Measurements from ENCODE around the gene PLXNB1. TPM values are rescaled to one million over a fixed set of nuclear protein-coding genes. Genes with fewer than 3 reads are reported as not detected.

Gene PLXNB1
- total and polyA plus RNA-seq, 2 of the 13 experiments (the other 11 are each of a cell fraction or from before 2014, with no cell fraction given): 86.0 to 143 TPM

DNA sequence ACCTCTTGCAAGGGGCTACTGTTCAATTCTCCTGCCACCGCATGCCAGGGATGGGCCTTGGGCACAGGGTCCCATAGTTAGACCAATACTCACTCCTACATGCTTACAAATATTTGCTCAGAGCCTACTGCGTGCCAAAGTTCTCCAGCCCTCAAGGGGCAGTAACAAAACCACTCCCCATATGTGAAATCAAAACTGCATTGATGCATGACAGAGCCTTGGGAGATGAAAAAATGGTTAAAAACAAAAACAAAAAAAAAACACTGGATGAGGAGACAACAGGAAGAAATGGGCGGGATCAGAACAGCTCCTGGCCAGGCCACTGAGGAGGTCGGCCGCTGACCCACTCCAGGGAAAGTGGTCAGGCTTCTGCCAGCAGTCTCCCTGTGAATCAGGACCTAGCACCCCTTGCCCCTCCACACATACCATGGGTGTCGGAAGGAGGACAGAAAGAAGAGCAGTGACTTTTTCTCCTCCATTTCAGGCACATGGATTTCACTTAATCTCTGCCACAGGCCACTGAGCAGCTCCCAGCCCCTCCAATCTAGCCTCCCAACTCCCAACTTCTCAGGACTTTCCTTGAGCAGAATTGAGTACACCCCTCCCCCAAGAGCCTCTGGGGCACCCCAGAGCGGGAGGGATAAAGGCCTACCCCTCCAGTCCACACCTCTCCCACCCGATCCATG, 2.8 kb downstream of the PLXNB1 start (continued):
- TF ChIP-seq, protein P1, sequence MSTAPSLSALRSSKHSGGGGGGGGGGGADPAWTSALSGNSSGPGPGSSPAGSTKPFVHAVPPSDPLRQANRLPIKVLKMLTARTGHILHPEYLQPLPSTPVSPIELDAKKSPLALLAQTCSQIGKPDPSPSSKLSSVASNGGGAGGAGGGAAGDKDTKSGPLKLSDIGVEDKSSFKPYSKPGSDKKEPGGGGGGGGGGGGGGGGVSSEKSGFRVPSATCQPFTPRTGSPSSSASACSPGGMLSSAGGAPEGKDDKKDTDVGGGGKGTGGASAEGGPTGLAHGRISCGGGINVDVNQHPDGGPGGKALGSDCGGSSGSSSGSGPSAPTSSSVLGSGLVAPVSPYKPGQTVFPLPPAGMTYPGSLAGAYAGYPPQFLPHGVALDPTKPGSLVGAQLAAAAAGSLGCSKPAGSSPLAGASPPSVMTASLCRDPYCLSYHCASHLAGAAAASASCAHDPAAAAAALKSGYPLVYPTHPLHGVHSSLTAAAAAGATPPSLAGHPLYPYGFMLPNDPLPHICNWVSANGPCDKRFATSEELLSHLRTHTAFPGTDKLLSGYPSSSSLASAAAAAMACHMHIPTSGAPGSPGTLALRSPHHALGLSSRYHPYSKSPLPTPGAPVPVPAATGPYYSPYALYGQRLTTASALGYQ (CRISPR knock-in tag; IDR thresholded peaks at IDR 0.05): no peak
- no peak for TF ChIP-seq ZNF510 (CRISPR knock-in tag; IDR thresholded peaks at IDR 0.05; ENCODE audit: low read depth)
- TF ChIP-seq RFXANK (CRISPR knock-in tag; IDR thresholded peaks at IDR 0.05): no peak
- TF ChIP-seq, protein P2, sequence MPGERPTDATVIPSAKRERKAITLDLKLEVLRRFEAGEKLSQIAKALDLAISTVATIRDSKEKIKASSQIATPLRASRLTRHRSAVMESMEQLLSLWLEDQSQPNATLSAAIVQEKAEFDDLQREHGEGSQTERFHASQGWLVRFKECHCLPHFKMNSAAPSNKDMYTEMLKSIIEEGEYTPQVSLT (CRISPR knock-in tag; IDR thresholded peaks at IDR 0.05; ENCODE audit: borderline replicate concordance, low read depth): 0 out of 2 replicates have a peak, but pooled peaks have one; percentile 42
- no peak for TF ChIP-seq SOX13 (IDR thresholded peaks at IDR 0.05)
- TF ChIP-seq SOX13 (CRISPR knock-in tag; conservative IDR thresholded peaks at IDR 0.05 in 1 of 2, IDR thresholded peaks at IDR 0.05 in 1 of 2): peak in 1 of 2 experiments; percentile 45; a peak in 1 of 4 replicates
- no peak for TF ChIP-seq ZNF619 (CRISPR knock-in tag; IDR thresholded peaks at IDR 0.05)
- TF ChIP-seq RAD51 (IDR thresholded peaks at IDR 0.05; ENCODE audit: borderline replicate concordance): no peak
- TF ChIP-seq, protein P3, sequence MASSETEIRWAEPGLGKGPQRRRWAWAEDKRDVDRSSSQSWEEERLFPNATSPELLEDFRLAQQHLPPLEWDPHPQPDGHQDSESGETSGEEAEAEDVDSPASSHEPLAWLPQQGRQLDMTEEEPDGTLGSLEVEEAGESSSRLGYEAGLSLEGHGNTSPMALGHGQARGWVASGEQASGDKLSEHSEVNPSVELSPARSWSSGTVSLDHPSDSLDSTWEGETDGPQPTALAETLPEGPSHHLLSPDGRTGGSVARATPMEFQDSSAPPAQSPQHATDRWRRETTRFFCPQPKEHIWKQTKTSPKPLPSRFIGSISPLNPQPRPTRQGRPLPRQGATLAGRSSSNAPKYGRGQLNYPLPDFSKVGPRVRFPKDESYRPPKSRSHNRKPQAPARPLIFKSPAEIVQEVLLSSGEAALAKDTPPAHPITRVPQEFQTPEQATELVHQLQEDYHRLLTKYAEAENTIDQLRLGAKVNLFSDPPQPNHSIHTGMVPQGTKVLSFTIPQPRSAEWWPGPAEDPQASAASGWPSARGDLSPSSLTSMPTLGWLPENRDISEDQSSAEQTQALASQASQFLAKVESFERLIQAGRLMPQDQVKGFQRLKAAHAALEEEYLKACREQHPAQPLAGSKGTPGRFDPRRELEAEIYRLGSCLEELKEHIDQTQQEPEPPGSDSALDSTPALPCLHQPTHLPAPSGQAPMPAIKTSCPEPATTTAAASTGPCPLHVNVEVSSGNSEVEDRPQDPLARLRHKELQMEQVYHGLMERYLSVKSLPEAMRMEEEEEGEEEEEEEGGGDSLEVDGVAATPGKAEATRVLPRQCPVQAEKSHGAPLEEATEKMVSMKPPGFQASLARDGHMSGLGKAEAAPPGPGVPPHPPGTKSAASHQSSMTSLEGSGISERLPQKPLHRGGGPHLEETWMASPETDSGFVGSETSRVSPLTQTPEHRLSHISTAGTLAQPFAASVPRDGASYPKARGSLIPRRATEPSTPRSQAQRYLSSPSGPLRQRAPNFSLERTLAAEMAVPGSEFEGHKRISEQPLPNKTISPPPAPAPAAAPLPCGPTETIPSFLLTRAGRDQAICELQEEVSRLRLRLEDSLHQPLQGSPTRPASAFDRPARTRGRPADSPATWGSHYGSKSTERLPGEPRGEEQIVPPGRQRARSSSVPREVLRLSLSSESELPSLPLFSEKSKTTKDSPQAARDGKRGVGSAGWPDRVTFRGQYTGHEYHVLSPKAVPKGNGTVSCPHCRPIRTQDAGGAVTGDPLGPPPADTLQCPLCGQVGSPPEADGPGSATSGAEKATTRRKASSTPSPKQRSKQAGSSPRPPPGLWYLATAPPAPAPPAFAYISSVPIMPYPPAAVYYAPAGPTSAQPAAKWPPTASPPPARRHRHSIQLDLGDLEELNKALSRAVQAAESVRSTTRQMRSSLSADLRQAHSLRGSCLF (CRISPR knock-in tag; IDR thresholded peaks at IDR 0.05; ENCODE audit: borderline replicate concordance): no peak
- TF ChIP-seq AGO1 (IDR thresholded peaks at IDR 0.05; ENCODE audit: low read depth, low read length, poor library complexity, severe bottlenecking): no peak
- TF ChIP-seq, protein P4, sequence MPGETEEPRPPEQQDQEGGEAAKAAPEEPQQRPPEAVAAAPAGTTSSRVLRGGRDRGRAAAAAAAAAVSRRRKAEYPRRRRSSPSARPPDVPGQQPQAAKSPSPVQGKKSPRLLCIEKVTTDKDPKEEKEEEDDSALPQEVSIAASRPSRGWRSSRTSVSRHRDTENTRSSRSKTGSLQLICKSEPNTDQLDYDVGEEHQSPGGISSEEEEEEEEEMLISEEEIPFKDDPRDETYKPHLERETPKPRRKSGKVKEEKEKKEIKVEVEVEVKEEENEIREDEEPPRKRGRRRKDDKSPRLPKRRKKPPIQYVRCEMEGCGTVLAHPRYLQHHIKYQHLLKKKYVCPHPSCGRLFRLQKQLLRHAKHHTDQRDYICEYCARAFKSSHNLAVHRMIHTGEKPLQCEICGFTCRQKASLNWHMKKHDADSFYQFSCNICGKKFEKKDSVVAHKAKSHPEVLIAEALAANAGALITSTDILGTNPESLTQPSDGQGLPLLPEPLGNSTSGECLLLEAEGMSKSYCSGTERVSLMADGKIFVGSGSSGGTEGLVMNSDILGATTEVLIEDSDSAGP (CRISPR knock-in tag; IDR thresholded peaks at IDR 0.05; ENCODE audit: borderline replicate concordance): 0 out of 2 replicates have a peak, but pooled peaks have one; percentile 5
- TF ChIP-seq, protein P5, sequence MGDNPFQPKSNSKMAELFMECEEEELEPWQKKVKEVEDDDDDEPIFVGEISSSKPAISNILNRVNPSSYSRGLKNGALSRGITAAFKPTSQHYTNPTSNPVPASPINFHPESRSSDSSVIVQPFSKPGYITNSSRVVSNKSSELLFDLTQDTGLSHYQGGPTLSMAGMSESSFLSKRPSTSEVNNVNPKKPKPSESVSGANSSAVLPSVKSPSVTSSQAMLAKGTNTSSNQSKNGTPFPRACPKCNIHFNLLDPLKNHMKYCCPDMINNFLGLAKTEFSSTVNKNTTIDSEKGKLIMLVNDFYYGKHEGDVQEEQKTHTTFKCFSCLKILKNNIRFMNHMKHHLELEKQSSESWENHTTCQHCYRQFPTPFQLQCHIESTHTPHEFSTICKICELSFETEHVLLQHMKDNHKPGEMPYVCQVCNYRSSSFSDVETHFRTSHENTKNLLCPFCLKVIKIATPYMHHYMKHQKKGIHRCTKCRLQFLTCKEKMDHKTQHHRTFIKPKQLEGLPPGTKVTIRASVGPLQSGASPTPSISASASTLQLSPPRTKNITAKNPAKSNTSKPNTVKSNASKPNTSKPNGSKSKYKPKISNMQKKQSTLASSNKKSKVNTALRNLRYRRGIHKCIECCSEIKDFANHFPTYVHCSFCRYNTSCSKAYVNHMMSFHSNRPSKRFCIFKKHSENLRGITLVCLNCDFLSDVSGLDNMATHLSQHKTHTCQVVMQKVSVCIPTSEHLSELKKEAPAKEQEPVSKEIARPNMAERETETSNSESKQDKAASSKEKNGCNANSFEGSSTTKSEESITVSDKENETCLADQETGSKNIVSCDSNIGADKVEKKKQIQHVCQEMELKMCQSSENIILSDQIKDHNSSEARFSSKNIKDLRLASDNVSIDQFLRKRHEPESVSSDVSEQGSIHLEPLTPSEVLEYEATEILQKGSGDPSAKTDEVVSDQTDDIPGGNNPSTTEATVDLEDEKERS (CRISPR knock-in tag; IDR thresholded peaks at IDR 0.05): no peak
- TF ChIP-seq ZNF136 (CRISPR knock-in tag; IDR thresholded peaks at IDR 0.05; ENCODE audit: low read depth): no peak
- no peak for TF ChIP-seq ZNF816 (CRISPR knock-in tag; IDR thresholded peaks at IDR 0.05; ENCODE audit: borderline replicate concordance)
- TF ChIP-seq, protein P6, sequence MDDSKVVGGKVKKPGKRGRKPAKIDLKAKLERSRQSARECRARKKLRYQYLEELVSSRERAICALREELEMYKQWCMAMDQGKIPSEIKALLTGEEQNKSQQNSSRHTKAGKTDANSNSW (CRISPR knock-in tag; IDR thresholded peaks at IDR 0.05; ENCODE audit: borderline replicate concordance): no peak

Measured in HepG2 (cell line).